Lower leg skin (tissue), 4 donors: ENCODE measurements around the gene WASF3. TPM values are rescaled to one million over a fixed set of nuclear protein-coding genes. Genes with fewer than 3 reads are reported as not detected.

Experiments
- DNase-seq, 2 donors: peaks; one replicate each; pipeline ENCODE4 v3.0.0-alpha.2; 2019; ENCODE audit warnings: low spot score in 2 of 2
- H3K4me3 ChIP-seq: fragments of 200-600 bp; sonication (generic); 2 replicates; pipeline ENCODE4 v1.5.1; 2017; ENCODE audit warnings: mild to moderate bottlenecking, low read depth; ENCODE audit not compliant: poor library complexity, severe bottlenecking
- POLR2A ChIP-seq, 2 donors: fragments of 450-650 bp; IDR thresholded peaks; one replicate each; pipeline ENCODE4 v1.6.1; 2016 to 2017; ENCODE audit warnings: antibody characterized with exemption in 2 of 2, mild to moderate bottlenecking in 1 of 2, moderate library complexity in 1 of 2
- WGBS, 2 donors: methylation state at CpG; one replicate each; pipeline ENCODE4 v1.1.5; 2018; 5-methylcytosine and 5-hydroxymethylcytosine counted together
- intact Hi-C: fragments of 100-400 bp; cut with DNase I; formaldehyde crosslinking; loops from one replicate; pipeline ENCODE4 v1.15.0; 2023; ENCODE audit warnings: low total_unique reads
- total RNA-seq, 4 donors: library from RNA; depleted of rRNA; stranded (reverse); fragments of >200 nt; gene quantifications; one replicate each; pipeline ENCODE4 v1.1.0, GENCODE V29; 2016
- TF ChIP-seq, protein P1 (sequence below), 3 donors: fragments of 450-650 bp; IDR thresholded peaks; one replicate each; pipeline ENCODE4 v1.5.1; 2016; ENCODE audit warnings: antibody characterized with exemption in 3 of 3, mild to moderate bottlenecking in 3 of 3, moderate library complexity in 2 of 3

WASF3 gene
- total RNA-seq, 4 donors from 2014 or later: 3.4 to 12.8 (median 6.7) TPM

DNA sequence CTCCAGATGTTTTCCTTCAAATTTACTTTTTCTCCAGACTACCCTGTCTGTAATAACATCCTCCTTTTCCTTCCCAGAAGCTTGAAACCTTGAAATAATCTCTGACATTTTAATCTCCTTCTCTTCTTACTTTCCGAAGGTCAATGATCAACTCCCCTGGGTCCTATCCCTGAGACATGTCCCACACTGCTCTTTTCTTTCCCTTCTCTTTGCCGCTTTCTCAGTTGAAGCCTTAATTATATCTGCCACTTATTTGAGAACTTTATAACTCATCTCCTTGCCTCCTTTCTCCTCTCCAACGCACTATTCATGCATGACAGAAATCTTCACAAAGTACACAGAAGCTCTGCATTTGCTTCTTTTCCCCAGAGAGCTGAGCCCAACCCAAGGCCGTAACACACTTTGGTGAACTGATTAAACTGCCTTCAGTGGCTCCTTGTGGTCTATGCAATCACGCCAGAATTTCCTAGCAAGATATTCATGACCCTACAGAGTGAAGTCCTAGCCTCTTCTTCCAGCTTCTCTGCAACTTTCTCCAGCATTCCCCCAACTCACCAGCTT is 9.2 kb upstream of the WASF3 start:
- intact Hi-C loops: no loop called here
- H3K4me3 ChIP-seq: no peak overlapping the region
- 81 to 87% methylated on average over 5 of the region's 5 CpGs for WGBS, 2 donors
- no peak for TF ChIP-seq POLR2A (IDR thresholded peaks at IDR 0.05)
- TF ChIP-seq, protein P1, sequence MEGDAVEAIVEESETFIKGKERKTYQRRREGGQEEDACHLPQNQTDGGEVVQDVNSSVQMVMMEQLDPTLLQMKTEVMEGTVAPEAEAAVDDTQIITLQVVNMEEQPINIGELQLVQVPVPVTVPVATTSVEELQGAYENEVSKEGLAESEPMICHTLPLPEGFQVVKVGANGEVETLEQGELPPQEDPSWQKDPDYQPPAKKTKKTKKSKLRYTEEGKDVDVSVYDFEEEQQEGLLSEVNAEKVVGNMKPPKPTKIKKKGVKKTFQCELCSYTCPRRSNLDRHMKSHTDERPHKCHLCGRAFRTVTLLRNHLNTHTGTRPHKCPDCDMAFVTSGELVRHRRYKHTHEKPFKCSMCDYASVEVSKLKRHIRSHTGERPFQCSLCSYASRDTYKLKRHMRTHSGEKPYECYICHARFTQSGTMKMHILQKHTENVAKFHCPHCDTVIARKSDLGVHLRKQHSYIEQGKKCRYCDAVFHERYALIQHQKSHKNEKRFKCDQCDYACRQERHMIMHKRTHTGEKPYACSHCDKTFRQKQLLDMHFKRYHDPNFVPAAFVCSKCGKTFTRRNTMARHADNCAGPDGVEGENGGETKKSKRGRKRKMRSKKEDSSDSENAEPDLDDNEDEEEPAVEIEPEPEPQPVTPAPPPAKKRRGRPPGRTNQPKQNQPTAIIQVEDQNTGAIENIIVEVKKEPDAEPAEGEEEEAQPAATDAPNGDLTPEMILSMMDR (IDR thresholded peaks at IDR 0.05): no peak
- DNase-seq: no peak

DNA sequence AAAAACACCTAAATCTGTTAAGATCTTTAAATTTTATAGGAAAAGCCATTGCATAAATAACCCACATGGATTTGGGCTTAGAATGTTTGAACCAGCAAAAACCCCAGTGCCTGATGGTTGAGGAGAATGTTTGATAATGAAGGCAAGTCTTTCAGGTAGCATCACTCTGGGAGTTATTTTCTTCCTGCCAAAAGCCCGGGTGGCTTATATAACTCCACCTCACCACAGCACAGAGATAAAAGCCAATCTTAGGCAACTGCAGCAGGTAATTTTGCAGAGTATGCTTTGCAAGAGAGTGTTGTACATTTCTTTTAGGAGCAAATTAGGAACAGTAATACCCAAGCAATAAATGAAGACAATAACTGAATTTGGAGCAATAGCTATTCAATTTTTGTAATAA is 7.8 kb upstream of the WASF3 start:
- no peak for DNase-seq
- intact Hi-C loops: no loop called here
- 13 to 14% methylated on average over 1 of the region's 1 CpG for WGBS, 2 donors
- no peak overlapping the region for H3K4me3 ChIP-seq
- TF ChIP-seq, protein P1 (IDR thresholded peaks at IDR 0.05): no peak
- no peak for TF ChIP-seq POLR2A (IDR thresholded peaks at IDR 0.05)

DNA sequence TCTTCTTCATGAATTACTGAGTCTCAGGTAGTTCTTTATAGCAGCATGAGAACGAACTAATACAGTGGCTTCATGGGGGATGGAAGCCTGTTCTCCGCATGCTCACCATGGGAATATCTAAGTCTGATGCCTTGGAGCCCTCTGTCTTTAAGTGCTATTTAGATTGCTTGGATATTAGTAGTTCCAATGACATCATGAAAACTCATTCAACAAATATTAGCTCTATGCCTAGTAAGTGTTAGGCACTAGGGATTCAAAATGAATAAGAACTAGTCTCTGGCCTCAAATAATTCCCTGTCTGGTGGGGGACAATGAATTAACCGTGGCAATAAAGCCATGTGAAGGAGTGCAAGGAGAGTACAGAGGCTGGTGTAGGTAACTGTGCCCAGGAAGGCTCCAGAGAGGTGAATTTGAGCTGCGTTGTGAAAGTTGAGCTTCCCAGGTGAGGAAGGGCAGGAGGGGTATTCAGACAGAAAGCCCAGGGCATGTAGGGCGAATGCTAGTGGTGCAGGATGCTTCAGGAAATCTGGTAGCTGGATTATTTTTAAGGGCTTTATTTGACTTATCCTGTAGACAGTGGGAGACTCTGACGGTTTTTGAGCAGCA is 6.1 kb upstream of the WASF3 start:
- H3K4me3 ChIP-seq: no peak overlapping the region
- no peak for DNase-seq
- intact Hi-C loops: no loop called here
- WGBS, 2 donors: 69 to 74% methylated on average over 6 of the region's 6 CpGs
- TF ChIP-seq, protein P1 (IDR thresholded peaks at IDR 0.05): no peak
- TF ChIP-seq POLR2A (IDR thresholded peaks at IDR 0.05): no peak

DNA sequence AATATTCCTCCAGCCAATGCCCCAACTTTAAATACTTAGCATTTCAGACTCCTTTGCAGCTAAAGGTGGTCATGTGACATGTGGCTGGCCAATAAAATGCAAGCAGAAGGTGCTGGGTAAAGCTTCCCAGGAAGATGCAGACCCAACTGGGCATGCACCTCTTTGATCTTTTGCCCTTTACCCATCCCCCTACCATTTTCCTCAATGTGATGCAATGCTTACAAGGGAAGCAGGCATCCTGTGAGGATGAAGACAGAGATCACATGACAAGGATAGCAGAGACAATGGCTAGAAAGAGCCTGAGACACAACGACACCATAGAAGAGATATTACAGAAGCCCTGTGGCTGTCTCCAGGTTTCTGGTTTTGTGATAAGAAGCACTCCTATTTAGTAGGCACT is 2.1 kb upstream of the WASF3 start:
- H3K4me3 ChIP-seq: no peak overlapping the region
- intact Hi-C loops: no loop called here
- no peak for DNase-seq
- 61 to 80% methylated on average over 1 of the region's 1 CpG for WGBS, 2 donors
- TF ChIP-seq, protein P1 (IDR thresholded peaks at IDR 0.05): no peak
- no peak for TF ChIP-seq POLR2A (IDR thresholded peaks at IDR 0.05)

DNA sequence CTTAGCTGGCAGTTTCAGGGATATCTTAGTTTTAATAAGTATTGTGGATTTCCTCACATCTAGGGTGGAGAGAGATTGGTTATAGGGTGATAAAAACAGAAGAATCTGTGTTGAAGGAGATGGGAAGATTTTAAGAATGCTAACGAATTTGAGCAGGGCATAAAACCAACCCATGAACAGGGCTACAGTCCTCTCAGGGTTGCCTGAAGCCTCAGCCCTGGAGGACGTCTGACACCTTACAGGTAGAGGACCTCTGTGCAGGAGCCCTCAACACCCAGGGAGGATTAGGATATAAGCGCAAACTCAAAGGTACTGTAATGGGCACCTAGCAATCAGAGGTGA is 461 bp upstream of the WASF3 start:
- WGBS, 2 donors: 4 to 8% methylated on average over 3 of the region's 3 CpGs
- no peak overlapping the region for H3K4me3 ChIP-seq
- intact Hi-C loops: no loop called here
- TF ChIP-seq, protein P1 (IDR thresholded peaks at IDR 0.05): no peak
- no peak for TF ChIP-seq POLR2A (IDR thresholded peaks at IDR 0.05)
- DNase-seq: no peak
